ENCODE data around the gene SNX7.

The SNX7 gene

GRCh38 chr1:98698625-98699024 is 37.1 kb downstream of the SNX7 start:
- DNase-seq, result no peak

DNA sequence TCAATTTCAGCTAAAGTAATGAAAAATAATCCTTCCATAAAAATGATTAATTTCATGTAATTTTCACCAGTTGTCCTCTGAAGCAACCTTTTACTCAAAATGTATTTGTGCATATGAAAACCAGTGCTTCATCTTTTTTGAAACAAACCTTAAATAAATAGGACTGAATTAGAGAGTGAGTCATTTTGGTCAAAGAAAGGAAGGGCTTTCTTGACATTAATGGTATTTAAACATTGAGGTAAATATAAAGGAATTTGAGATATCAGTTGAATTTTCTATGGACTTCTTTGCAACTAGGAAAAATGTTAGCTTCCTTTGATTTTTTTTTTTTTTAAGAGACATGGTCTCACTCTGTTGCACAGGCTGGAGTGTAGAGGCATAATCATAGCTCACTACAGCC is 38.7 kb downstream of the SNX7 start:
- DNase-seq, result no peak

DNA sequence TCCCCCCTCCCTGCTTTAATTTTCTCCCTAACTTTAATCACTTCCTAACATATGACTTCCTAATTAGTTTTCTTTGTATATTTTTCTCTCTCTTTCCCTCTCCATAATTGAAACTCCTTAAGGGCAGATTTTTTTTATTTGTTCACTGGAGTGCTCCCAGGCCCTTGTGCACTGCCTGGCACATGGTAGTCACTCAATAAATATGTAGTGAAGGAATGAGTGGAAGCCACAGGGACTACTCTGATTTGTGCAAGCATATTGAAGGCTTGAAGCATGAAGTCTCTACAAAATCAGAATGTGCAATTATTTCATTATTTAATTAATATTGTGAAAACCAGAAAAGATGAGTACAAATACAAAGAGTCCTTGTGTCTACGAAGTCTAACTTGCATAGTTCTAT is 41.5 kb downstream of the SNX7 start:
- no peak for DNase-seq

DNA sequence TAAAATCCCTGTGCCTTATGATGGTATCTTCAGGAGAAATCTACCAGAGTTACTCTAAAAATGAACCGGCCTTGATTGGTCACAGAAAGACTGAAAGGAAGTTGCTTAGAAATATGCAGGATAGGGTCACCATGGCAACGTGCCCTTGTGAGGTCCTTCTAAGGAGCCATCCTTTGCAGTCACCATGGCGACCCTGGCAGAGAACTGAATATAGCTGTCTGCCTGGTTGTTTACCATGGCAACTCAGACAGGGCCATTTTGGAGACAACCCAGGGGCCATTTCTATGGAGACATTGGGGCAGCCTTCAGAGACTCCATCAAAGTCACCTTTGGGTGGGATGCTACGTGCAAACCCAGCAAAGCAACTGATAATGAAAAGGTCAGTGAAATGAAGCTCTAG is 43.0 kb downstream of the SNX7 start:
- peak; percentile 2 for DNase-seq

GRCh38 chr1:98704971-98705370 is 43.5 kb downstream of the SNX7 start:
- no peak for DNase-seq

DNA sequence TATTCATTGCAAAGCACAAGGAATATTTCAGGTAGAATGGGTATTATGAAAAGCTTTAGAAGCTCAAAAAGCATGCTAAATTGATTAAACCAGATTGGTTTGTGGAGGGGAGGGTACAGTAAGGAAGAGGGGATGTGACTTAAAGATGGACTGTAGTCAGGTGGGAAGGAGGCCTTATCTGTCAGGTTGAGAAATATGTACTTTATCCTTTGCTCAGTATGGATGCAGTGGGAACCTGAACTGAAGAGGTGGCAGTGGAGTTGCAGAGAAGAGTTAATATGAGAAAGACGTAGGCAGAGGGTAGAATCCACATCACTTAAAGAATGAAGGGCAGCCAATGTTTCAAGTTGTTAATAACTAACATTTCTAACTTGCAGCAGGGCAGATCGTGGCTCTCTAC is 44.1 kb downstream of the SNX7 start:
- no peak for DNase-seq

DNA sequence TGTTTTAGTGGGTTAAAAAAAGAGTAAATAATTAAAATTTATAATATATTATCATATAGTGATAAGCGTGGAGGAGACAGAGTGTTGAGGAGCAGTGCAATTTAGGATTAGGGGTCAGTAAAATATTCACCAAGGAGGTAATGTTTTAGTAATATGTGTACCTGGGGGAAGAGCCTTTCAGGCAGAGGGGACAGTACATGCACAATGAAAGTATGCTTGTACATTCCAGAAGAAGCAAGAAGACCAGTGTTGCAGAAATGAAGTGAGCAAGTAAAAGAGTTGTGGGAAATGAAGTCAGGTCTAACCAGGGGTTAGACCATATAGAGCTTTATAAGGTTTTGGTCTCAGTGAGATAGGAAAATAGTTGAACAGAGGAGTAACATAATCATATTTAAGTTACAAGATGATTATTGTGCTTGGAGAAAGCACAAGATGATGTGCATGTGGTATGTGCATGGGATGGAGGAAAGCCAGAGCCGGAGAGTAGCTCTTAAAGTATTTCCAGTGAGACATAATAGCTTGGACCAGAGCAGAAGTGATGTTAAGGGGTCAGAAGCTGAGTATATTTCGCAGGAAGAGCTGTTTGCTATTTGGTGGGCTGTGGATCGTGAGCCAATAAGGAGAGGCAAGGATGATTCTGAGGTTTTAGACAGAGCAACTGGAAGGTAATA is 44.8 kb downstream of the SNX7 start:
- no peak for DNase-seq

- no peak for DNase-seq
Observed at GRCh38 chr1:98707556-98707955, 46.0 kb downstream of the SNX7 start.

DNA sequence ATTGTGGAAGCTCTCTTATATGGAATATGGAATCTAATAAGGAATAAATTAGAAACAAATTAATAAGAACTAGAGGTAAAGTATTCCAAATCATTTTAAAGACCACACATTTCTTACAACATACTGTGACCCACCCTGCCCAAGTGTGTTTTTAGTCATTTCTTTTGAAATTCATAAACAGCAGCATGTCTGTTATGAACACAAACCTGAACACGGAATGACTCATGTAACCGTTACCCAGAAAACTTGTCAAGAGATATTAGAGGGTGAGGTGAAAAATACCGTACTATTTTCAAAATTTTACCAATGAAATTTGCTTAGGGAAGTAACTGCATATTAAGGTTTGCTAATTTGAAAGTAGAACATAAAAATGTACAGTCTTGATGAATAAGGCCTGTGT is 48.4 kb downstream of the SNX7 start:
- DNase-seq, result no peak

DNA sequence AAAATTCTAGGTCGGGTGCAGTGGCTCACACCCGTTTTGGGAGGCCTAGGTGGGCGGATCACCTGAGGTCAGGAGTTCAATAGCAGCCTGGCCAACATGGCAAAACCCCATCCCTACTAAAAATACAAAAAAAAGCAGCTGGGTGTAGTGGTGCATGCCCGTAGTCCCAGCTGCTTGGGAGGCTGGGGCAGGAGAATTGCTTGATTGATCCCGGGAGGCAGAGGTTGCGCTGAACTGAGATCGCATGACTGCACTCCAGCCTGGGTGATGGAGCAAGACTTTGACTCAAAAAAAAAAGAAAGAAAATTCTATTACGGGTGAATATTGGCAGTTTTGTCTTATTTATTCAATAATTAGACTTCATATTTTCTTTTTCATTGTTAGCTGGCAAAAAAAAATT is 62.1 kb downstream of the SNX7 start:
- DNase-seq, result no peak

DNA sequence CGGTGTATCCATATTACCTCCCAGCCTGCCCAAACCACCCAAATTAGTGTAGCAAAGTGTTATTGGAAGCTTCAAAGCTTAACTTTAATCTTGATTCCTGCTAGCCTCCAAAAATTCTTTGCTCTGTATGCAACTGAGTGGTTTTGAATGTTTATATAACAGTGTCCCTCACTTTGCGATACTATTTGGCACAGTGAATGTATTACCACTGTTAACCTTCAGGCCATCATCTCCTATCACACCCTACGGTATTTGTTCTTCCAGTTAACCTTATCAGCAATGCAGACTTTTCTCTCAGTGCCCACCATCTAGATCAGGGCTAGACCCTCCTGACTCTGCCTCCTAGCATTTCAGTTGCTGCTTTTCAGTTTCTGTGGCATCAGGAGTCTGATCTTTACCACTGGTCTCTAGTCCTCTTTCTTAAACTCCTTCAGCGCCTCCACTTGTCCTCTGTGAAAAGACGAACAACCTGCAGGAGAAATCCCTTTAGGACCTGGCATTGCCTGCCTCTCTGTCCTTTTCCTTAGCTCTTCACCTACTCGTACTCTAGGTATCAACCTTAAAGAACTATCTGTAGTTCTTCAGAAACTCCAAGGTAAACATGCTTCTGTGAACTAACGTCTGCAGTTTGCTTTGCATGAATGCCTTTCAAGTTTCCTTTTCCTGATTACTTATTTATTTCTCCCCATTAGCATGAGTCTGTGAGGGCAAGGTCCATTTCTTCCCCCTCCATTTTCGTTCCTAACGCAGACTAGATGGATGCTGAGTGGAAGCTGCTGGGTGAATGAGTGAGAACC is 71.7 kb downstream of the SNX7 start:
- DNase-seq, result no peak

- DNase-seq, result no peak
Observed at GRCh38 chr1:98733782-98734112, 72.2 kb downstream of the SNX7 start.

- no peak for DNase-seq
Observed at GRCh38 chr1:98735756-98736155, 74.2 kb downstream of the SNX7 start.

DNA sequence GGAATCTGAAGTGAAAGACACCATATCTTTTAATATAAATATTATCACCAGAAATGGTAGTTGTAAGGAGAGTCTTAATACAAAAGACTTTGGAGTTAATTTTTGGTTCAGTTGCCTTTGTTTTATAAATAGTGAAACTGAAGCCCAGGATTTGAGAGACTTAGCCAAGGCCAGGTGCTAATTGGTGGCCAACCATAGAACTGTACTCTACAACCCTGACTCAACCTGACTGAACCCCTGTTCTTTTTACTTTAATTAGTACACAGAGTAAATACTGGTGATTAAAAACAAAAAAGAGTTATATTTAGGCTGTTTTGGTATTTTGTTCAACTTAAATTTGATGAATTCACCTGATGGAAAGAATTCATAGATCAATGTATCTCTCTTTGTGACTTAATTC is 76.3 kb downstream of the SNX7 start:
- DNase-seq, result no peak

DNA sequence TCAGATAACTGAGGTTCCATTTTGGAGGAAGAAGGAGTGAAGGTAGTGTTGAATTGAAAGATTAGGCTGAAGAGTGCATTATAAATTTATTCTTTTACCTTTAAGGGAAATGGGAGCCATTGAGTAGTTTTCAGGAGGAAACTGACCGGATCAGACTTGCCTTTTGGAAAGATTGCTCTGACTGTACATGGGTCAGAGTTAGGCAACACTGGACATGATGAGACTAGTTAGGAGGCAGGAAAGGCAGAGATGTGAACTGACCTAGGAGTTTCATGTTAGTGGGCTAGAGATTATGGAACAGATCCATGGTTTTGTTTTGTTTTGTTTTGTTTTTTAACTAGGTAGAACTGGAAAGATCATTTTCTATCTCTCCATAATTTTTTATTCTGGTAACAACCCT is 78.2 kb downstream of the SNX7 start:
- no peak for DNase-seq

DNA sequence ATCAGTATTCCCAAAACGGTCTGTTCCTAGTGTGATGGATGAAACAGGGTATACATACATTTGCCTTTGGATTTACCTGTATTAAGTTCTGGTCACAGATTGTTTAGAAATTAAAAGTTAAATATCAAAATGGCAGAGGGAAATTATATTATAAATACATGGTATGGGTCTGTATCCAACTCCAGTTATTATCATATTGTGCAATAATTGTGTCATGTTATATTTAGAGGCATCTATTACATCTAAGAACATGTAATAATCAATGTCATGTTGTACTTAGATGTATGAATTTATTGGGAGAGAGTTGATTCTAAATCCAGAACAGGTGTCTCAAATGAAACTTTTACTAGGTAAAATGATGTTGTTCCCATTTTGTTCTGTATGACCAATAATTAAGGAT is 79.6 kb downstream of the SNX7 start:
- no peak for DNase-seq

DNA sequence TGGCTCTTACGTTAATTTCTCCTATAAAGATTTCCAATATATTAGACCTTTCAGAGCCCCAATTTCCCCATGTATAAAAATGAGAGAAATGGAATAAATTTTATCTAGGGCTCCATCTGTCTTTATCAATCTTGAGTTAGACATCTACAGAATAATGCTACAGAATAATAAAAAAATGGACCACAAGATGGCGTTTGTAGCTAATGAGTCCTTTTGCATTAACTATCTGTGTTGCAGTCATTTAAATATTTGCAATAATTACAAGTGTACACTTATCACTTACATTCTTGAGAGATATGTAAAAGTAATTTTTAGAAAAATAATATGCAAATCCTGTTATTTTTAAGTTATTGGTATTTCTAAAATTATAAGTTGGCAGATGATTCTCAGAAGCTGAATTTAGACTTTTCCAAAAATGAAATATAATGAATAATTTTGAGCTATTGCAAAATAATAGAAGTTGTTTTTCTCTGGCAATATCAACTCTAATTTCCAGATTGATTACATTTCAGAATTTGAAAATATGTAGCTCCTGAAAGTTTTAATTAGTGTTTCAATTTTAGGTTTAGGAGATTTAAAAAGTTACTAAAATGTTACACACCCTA is 87.7 kb downstream of the SNX7 start:
- peak; percentile 48 for DNase-seq

DNA sequence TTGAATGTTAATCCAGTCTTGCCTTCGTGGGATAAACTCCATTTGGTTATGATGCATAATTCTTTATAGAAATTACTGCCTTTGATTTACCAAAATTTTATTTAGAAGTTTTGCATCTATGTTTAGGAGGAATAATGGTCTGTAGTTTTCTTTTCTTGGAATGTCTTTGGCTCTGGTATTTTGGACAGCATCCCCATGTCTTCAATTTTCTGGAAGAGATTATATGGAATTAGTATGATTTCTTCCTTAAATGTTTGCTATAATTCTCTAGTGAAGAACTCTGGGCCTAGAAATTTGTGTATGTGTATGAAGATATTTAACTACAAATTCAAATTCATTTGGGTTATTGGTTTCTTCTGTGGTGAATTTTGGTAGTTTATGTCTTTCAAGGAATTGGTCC is 92.7 kb downstream of the SNX7 start:
- DNase-seq, result no peak

- DNase-seq, result peak; percentile 15
Observed at GRCh38 chr1:98761219-98761865, 99.8 kb downstream of the SNX7 start.

DNA sequence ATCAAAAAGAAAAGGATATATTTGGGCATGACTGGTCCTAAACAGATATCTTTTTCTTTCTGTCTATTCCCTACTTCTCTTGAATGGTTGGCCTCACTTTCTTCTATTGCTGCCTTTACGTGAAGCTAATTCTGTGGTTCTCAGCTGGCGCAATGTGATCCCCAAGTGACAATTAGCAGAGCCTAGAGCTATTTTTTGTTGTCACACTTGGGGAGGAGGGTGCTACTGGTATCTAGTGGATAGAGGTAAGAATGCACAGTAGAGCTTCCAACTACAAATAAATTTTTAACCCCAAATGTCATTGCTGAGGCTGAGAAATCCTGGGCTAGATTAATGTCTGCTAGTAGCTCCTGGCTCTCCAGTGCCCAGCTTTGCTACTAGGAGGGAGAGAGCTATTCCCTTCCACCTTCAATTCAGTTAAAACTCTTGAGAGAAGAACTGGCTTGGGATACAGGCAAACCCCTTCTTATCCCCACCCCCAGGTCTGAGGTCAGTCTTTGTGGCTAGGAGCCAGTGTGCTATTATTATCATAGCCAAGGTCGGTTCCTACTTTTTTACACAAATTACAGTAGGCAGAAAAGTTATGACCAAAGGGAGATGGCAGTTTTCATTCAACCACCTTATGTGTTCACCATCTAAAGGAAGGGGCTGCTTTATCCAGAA is 102.1 kb downstream of the SNX7 start:
- no peak for DNase-seq

DNA sequence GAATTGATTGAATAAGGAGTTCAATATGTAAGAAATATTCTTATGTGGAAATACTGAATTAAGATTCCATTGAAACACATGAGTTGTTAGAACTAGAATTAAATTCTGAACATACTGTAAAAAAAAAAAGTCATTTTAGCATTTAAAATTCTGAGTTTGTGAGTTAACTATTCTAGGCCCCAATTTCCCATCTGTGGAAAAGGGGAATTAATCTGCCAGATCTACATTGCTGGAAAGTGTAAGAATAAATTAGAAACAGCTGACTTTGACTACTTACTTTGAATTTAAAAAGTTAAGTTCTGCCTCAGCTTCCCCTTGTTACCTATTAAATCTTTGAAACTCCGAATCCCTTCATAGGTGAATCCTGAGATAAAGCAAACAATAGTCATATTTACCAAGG is 103.0 kb downstream of the SNX7 start:
- no peak for DNase-seq

GRCh38 chr1:98766255-98766654 is 104.7 kb downstream of the SNX7 start:
- DNase-seq, result peak; percentile 5

DNA sequence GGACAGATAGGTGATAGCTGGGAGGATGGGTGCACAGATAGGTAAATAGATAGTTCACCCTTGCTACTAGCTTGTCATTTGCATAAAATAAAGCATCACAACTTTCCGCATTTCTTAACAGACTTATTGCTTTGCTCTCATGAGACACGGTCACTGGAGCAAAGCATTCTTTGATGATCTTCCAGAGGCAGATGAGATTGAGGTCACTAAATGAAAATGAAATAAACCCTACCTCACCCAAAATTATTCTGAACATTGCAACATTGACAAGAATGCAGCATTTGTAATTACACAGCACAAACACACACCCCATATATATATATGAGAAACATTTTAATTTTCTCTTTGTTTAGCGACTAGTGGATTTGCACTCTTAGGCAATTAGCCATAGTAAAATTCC is 107.6 kb downstream of the SNX7 start:
- DNase-seq, result no peak

Data from hematopoietic multipotent progenitor cell treated with erythropoietin and hydrocortisone succinate and interleukin-3 and kit ligand, for 4 days (in vitro differentiated cells).